ENCODE data around the gene ALDH1L1.

Gene ALDH1L1

GRCh38 chr3:126116526-126116925 is 63.9 kb downstream of the ALDH1L1 start:
- DNase-seq = no peak

- no peak for DNase-seq
Measured at GRCh38 chr3:126114443-126115386, 65.7 kb downstream of the ALDH1L1 start.

GRCh38 chr3:126113733-126114442 is 66.5 kb downstream of the ALDH1L1 start:
- no peak for DNase-seq

- DNase-seq = no peak
Measured at GRCh38 chr3:126113238-126113555, 67.2 kb downstream of the ALDH1L1 start.

GRCh38 chr3:126112531-126113237 is 67.7 kb downstream of the ALDH1L1 start:
- no peak for DNase-seq

- DNase-seq = no peak
Measured at GRCh38 chr3:126111566-126112475, 68.6 kb downstream of the ALDH1L1 start.

GRCh38 chr3:126111126-126111551 is 69.2 kb downstream of the ALDH1L1 start:
- DNase-seq = no peak

GRCh38 chr3:126110431-126111125 is 69.8 kb downstream of the ALDH1L1 start:
- no peak for DNase-seq

GRCh38 chr3:126109880-126110235 is 70.5 kb downstream of the ALDH1L1 start:
- DNase-seq = no peak

- no peak for DNase-seq
Measured at GRCh38 chr3:126109146-126109879, 71.1 kb downstream of the ALDH1L1 start.

- no peak for DNase-seq
Measured at GRCh38 chr3:126108676-126109050, 71.7 kb downstream of the ALDH1L1 start.

GRCh38 chr3:126107957-126108675 is 72.3 kb downstream of the ALDH1L1 start:
- no peak for DNase-seq

- no peak for DNase-seq
Measured at GRCh38 chr3:126107203-126107939, 73.0 kb downstream of the ALDH1L1 start.

- DNase-seq = no peak
Measured at GRCh38 chr3:126106336-126107202, 73.8 kb downstream of the ALDH1L1 start.

GRCh38 chr3:126105691-126106187 is 74.6 kb downstream of the ALDH1L1 start:
- no peak for DNase-seq

GRCh38 chr3:126104742-126105605 is 75.4 kb downstream of the ALDH1L1 start:
- no peak for DNase-seq

- no peak for DNase-seq
Measured at GRCh38 chr3:126104028-126104635, 76.3 kb downstream of the ALDH1L1 start.

Data from stimulated activated CD4-positive, alpha-beta T cell treated with anti-CD3 and anti-CD28 coated beads, Interleukin-4, amount 100 ng/mL, for 1 hour (primary cell).